MM.1S (cell line): ENCODE data around the gene SCAPER.

Source experiments
- CTCF ChIP-seq: fragments of 300-600 bp; sonication (generic); IDR thresholded peaks from 2 replicates; pipeline ENCODE4 v1.5.1; 2016; ENCODE audit warnings: antibody characterized with exemption, low read length, mixed read lengths
- EZH2 ChIP-seq: fragments of 300-600 bp; sonication (generic); optimal IDR thresholded peaks from 2 replicates; pipeline ENCODE3; 2017; ENCODE audit warnings: low read depth, mild to moderate bottlenecking, antibody characterized with exemption, low read length, mixed read lengths
- EZH2phosphoT487 ChIP-seq: fragments of 300-600 bp; sonication (generic); IDR thresholded peaks from 2 replicates; pipeline ENCODE4 v1.6.1; 2018; ENCODE audit warnings: antibody characterized with exemption, low read length

- no peak for TF ChIP-seq CTCF
- no peak for TF ChIP-seq EZH2phosphoT487
- no peak for TF ChIP-seq EZH2
Measured at GRCh38 chr15:76929011-76929760, 24.0 kb upstream of the SCAPER start.
